ENCODE measurements around the gene CDC42BPG.
A peak's percentile ranks its signal among the peaks of the same experiment; 100 is the strongest.

- TF ChIP-seq, protein P1, sequence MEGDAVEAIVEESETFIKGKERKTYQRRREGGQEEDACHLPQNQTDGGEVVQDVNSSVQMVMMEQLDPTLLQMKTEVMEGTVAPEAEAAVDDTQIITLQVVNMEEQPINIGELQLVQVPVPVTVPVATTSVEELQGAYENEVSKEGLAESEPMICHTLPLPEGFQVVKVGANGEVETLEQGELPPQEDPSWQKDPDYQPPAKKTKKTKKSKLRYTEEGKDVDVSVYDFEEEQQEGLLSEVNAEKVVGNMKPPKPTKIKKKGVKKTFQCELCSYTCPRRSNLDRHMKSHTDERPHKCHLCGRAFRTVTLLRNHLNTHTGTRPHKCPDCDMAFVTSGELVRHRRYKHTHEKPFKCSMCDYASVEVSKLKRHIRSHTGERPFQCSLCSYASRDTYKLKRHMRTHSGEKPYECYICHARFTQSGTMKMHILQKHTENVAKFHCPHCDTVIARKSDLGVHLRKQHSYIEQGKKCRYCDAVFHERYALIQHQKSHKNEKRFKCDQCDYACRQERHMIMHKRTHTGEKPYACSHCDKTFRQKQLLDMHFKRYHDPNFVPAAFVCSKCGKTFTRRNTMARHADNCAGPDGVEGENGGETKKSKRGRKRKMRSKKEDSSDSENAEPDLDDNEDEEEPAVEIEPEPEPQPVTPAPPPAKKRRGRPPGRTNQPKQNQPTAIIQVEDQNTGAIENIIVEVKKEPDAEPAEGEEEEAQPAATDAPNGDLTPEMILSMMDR (IDR thresholded peaks at IDR 0.05; ENCODE audit: low read depth, low read length, poor library complexity, severe bottlenecking) = peak; percentile 76
- TF ChIP-seq EZH2phosphoT487 (IDR thresholded peaks at IDR 0.05; ENCODE audit: borderline replicate concordance, low read length) = no peak
Observed at GRCh38 chr11:64869571-64870175, 25.2 kb upstream of the CDC42BPG start.
